IMR-90 (cell line): ENCODE results near the gene RAB11A.

Source experiments
- CEBPB ChIP-seq: IDR thresholded peaks from 2 replicates; pipeline ENCODE4 v1.6.1; 2012; ENCODE audit warnings: low read depth, low read length, improper control_type of control experiment
- CTCF ChIP-seq: conservative IDR thresholded peaks from 2 replicates; pipeline ENCODE4 v1.5.1; 2012; ENCODE audit warnings: mild to moderate bottlenecking, low read depth, low read length, improper control_type of control experiment
- MAZ ChIP-seq: IDR thresholded peaks from 2 replicates; pipeline ENCODE4 v1.6.1; 2012; ENCODE audit warnings: low read depth, mild to moderate bottlenecking, low read length, improper control_type of control experiment, moderate library complexity, borderline replicate concordance
- MXI1 ChIP-seq: IDR thresholded peaks from 2 replicates; pipeline ENCODE4 v1.6.1; 2012; ENCODE audit warnings: low read depth, mild to moderate bottlenecking, low read length, moderate library complexity, borderline replicate concordance
- NFE2L2 ChIP-seq: fragments of 150-350 bp; IDR thresholded peaks from 2 replicates; pipeline ENCODE4 v1.6.1; 2016; ENCODE audit warnings: low read depth, mild to moderate bottlenecking, low read length
- POLR2A ChIP-seq: IDR thresholded peaks from 2 replicates; pipeline ENCODE4 v1.6.1; 2012; ENCODE audit warnings: mild to moderate bottlenecking, low read depth, low read length
- SMC3 ChIP-seq: fragments of 150-350 bp; IDR thresholded peaks from 2 replicates; pipeline ENCODE4 v1.6.1; 2016; ENCODE audit warnings: low read depth, mild to moderate bottlenecking, antibody characterized with exemption, low read length, moderate library complexity
- USF2 ChIP-seq: fragments of 150-350 bp; IDR thresholded peaks from 2 replicates; pipeline ENCODE4 v1.6.1; 2017; ENCODE audit warnings: mild to moderate bottlenecking, antibody characterized with exemption, low read length, low read depth

- no peak for TF ChIP-seq MAZ
- no peak for TF ChIP-seq CTCF
- TF ChIP-seq NFE2L2, result no peak
- no peak for TF ChIP-seq POLR2A
- TF ChIP-seq SMC3, result no peak
- no peak for TF ChIP-seq MXI1
- no peak for TF ChIP-seq CEBPB
- TF ChIP-seq USF2, result no peak
These were observed 54.7 kb downstream of the RAB11A start for GRCh38 chr15:65924004-65924403.
